GM18505 (cell line): ENCODE data around the gene TPM2.

ENCODE experiments used
- ATAC-seq: cut with Tn5 transposase; IDR thresholded peaks from one replicate; pipeline ENCODE4 v1.9.1; 2021; ENCODE audit not compliant: unreplicated experiment
- POLR2A ChIP-seq: IDR thresholded peaks from 4 replicates; pipeline ENCODE4 v1.6.1; 2011; ENCODE audit warnings: borderline replicate concordance; ENCODE audit not compliant: insufficient read depth, insufficient read length; ENCODE audit errors: extremely low read depth

Gene TPM2

DNA sequence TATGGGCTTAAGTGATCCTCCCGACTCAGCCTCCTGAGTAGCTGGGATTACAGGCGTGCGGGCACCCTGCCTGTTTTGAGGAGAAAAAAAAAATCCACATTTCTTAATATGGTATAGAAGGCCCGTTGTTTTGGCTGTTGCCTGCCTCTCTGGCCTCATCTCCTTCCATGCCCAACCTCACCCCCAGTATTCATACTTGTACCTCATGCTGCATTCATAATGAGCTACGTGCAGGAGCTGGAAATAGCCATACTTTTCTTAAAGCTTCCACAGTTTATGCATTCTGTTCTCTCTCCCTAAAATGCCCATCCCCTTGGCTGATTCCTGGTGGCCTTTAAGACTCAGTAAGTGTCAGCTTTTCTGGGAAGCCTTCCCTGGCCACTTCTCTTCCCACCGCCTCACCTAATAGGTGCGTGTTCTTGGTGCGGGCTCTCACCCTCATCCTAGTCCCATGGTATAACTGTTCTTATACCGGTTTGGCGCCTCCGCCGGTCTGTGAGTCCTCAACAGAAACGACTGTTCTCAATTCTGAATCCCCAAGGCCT is 2.1 kb upstream of the TPM2 start:
- TF ChIP-seq POLR2A, result no peak
- no peak for ATAC-seq

DNA sequence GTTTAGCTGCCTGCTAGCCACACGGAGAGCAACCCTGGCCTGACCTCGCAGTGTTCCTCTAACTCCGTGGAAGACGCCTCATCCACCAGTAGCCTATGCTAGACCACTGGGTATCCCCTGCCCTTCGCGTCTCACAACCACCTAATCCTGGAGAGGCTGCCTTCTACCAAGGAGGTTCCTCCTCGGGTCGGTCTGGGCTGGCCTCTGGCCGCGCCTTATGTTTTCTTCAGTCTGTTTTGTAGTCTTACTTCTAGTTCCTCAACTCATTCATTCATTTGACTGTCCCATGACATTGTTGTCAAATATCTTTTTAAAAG is 1.6 kb upstream of the TPM2 start:
- TF ChIP-seq POLR2A, result no peak
- ATAC-seq, result no peak

DNA sequence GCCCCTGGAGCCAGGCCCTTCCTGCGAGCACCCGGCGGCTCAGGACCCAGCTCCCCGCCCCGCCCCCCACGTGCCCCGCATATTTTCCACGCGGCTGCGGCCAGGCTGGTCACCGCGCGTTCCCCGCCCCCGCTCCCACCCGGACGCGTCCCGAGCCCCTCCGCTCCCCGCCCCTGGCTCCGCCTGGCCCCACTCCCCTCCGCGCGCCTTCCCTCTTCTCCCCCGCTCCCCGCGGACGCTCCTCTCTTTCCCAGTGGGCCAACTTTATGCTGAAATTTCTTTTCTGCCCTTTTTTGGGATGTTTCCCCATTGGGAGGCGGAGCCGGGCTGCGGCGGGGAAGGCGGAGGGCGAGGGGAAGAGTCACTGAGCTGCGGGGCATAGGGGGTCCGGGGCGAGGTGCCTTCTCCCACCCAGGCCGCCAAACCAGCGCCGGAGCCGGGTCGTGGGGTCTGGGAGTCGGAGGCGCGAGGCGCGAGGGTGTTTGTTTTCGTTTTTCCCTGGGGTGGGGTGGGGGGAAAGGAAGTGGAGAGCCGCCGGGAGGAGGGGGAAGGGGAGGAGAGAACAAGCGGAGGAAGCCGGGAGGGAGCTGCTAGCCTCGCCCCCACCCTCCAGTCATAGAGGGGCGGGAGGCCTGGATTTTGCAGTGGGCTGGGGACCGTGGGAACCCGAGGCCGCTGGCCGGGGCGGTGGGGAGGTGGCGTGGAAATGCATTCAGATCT is 1.0 kb upstream of the TPM2 start:
- TF ChIP-seq POLR2A, result no peak
- no peak for ATAC-seq

DNA sequence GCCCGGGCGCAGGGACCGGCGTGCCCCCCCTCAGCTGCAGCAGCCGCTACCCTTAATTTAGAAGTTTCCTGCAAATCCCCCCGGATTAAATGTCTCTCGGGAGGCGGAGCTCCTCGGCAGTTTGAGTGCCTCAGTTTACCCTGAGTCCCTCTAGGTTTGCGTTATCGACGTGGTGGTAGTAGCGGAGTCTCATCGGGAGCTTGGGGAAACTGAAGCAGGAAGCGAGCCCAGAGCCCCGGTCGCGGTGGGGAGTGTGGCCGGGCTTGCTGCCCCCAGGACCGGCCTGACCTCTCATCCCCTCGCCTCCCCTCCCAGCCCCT is 529 bp upstream of the TPM2 start:
- no peak for ATAC-seq
- TF ChIP-seq POLR2A, result no peak

DNA sequence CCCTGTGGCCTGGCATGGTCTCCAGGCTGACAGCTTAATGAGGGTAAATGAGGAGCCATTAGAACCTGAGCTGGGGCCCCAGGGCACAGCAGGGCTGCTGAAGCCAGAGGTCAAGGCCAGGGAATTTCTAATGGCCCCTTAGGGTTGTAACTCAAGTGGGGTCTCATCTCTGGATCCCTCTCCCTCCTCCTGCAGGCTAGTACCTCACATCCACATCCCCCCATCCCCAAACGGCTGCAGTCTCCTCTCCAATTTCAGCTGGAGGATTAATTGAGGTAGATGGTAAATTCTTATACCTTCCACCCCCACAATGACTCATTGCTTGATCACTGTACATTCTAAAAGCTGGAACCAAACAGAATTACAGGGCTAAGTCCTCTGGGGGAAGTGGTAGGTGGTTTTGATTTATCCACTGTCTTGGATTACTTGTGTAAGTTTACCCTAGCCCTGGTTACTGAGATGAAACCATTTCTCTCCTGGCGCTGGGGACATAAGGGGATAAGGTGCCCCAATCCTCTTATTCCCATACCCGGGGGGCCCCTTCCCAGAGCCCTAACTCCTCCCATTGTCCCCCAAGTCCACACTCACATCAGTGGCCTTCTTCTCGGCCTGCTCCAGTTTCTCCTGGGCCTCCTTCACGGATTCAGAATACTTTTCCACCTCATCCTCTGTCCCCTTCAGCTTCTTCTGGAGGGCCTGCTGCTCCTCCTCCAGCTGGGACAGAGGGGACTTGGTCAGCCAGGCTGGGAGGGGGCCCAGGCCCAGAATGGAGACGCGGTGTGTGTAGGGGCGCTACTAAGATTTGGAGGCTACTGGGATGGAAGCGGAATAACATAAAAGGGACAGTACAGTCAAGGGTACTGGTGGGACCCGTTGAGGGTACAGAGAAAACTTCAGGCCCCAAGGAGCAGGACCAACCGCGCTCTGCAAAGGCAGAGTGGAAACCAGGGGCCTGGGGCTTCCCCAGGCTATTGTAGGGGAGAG is 875 bp downstream of the TPM2 start:
- ATAC-seq, result no peak
- no peak for TF ChIP-seq POLR2A

DNA sequence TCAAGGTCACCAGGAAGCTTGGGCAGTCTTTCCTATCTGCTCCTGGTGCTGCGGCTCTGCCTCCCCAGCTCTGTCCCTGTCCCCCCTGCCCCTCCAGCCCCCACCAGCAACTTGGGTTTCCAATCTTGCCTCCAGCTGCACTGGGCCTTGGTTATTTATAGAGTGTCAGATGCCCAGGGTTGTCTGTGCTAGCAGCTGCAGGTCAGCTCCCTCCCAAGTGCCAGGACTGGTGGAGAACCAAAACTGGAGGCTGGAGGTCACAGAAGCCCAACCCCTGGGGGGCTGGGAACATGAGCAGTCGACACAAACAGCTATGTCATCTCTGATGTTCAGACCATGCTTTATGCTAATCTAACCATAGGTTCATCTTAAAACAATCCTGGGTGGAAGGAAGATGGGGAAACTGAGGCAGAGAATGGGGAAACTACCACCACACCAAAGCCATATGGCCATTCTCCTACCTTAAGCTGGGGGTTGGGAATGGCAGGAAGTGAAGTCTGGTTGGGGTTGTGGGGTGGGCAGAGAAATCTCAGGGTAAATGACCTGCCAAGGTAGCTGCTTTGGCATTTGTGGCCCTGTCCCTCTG is 1.7 kb downstream of the TPM2 start:
- TF ChIP-seq POLR2A, result no peak
- ATAC-seq, result no peak

DNA sequence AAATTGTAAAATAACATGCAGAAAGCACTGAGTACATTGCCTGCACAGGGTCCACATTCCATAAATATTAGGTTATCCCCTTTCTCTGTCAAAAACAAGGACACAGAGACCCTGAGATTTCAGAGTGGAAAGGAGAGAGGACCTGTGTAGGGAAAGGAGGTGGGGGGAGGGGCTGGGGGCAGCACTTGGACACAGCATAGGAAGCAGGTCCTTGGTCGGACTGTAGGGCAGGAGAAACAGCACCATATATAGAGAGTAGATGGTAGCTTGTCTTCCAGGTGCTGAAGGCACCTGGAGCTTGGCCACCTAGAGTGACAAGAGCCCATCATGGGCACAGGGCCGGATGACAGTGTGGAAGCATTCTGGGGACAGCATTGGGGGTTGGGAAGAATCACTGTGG is 2.4 kb downstream of the TPM2 start:
- no peak for ATAC-seq
- no peak for TF ChIP-seq POLR2A

DNA sequence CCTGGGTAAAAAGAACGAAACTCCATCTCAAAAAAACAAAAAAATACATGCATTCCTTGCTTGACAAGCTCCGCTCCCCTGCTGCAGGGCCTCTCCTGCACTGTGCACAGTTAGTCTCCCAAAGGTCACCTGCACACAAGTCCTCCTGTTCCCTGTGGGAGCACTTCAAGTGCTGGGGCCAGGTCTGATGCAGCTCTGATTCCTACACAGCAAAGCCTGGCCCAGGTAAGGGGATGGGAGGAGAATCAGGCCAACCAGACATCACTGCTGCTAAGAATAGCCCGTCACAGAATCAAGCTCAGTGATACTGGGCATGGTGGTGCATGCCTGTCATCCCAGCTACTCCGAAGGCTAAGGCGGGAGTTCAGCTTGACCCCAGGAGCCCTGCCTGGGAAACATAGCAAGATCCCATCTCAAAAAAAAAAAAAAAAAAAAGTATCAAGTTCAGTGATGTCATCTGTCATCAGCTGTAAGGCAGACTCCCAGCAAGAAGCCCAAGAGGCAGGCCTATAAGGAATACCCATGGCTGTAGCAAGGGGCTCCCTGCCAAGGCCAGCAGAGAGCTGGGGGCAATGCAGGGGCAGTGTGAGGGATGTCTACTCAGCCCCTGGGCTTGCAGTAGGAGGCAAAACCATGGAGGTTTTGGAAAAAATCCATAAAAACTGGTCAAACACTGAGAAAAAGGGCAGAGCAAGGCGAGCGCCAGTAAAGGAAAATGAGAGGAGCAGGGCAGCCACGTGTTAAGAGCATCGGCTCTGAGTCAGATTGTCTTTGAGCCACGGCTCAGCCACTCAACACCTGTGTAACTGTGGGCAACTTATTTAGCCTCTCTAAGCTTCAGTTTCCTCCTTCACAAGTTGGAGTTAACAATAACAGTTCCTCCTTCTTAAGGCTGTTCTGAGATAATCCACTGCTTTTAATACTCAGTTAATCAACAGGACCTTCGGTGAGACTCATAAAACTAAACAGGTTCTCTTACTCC is 3.2 kb downstream of the TPM2 start:
- ATAC-seq, result no peak
- no peak for TF ChIP-seq POLR2A

DNA sequence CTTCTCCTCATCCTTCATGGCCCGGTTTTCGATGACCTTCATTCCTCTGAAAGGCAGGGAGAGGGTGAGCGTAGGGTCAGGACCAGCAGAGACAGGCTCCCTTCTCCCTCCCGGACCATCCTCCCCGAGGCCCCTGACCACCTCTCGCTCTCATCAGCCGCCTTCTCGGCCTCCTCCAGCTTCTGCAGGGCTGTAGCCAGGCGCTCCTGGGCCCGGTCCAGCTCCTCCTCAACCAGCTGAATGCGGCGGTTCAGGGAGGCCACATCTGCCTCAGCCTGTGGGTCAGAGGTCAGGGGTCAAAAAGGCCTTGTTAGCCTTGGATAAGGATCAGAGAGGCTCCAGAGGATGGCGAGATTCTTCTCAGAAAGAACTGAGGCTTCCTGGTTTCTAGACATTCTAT is 4.2 kb downstream of the TPM2 start:
- no peak for ATAC-seq
- no peak for TF ChIP-seq POLR2A

DNA sequence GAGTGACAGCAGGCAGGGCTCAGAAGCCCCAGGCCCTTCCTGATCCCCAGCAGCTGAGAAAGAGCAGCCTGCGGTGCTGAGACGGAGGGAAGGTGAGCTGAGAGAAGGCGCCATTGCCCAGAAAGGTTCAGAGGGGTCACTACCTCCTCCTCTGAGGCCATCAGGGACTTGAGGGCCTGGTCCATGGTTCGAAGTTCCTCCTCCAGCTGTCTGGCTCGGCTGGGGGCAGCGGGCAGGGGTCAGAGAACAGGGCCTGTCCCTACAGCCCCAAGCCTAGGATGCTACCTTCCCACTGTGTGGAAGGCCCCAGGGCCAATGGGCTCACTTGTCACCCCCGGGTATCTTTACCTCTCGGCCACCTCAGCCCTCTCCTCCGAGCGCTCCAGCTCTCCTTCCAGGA is 4.8 kb downstream of the TPM2 start:
- ATAC-seq, result no peak
- TF ChIP-seq POLR2A, result no peak

DNA sequence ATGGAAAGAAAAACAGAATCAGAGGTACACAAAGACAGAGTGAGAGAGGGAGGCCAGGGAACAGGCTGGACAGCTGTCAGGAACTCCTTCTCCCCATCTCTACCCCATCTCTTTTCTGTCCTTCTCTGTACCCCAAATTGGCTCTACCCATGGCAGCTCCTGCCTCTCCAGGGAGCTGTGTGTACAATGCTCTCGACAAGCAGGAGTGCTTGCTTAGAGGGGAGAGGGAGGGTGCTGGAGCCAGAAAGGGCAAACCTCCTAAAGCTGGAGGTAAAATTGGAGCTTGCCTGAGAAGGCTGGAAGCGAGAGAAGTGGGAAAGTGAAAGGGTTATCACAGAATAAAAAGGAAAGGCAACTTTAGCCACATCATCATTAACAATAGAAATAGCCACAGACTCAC is 6.4 kb downstream of the TPM2 start:
- no peak for TF ChIP-seq POLR2A
- ATAC-seq, result no peak

DNA sequence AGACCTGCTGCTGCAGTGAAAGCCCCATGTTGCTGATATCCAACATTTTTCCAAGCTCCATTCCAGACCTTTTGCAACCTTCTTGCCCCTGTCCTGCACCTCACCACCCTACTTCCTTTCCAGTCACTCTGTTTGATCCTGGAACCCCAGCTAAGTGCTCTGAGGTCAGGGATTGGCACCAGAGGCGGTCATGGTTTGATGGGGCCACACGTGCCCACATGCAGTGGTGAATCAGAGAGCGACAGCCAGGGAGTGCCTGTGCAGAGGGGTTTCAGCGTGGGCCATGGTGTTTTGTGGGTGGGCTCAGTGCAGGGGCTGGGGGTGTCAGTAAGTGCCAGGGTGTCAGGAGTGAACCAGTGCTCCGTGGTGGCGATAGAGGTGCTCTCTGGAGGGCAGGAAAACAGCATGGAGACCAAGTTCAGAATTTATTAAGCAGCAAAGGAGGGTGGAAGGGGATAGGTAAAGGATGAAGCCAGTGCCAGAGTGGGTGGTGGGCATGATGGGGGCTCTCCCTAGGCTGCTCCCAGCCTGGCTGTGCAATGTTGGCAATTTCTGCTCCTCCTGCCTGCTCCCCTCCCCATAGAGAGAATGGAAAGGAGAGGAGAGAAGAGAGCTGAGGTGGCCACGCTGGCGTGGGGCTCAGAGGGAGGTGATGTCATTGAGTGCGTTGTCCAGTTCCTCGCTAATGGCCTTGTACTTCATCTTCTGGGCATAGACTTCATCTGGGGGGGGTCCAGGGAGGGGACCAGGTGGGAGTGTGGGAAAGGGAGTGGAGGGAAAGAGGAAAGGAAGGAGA is 7.0 kb downstream of the TPM2 start:
- ATAC-seq, result no peak
- no peak for TF ChIP-seq POLR2A
